ENCODE results near the gene PPP2R1B.
"Not testable (repeated sequence)": the region's sequence is repeated elsewhere in the genome, so short reads cannot be mapped to it uniquely, and the experiment has no call there.

PPP2R1B gene

GRCh38 chr11:111765984-111766833, at the start of gene PPP2R1B:
TSS of gene PPP2R1B (minus strand) at chr11:111766389. CDS start at chr11:111766361, 28 bp downstream.
- DNase-seq, result peak; percentile 60 to 72

DNA sequence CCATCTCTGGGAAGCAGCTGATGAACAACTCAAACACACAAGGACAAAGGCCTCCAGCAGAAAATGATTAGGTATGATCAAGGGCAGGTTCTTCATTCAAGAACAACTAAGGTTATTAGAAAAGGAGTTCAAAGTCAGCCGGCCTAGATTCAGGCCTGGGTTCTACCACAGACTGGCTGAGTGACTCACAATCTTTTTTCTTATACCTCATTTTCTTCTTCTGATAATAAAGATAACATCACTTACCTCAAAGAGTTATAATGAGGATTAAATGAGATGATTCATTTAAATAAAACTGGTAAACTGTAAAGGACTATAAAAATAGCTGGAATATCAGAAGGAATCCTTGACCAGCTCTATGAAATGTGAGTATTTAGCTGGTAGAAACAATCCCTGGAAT, 49.3 kb upstream of the PPP2R1B start:
- no peak for DNase-seq

DNA sequence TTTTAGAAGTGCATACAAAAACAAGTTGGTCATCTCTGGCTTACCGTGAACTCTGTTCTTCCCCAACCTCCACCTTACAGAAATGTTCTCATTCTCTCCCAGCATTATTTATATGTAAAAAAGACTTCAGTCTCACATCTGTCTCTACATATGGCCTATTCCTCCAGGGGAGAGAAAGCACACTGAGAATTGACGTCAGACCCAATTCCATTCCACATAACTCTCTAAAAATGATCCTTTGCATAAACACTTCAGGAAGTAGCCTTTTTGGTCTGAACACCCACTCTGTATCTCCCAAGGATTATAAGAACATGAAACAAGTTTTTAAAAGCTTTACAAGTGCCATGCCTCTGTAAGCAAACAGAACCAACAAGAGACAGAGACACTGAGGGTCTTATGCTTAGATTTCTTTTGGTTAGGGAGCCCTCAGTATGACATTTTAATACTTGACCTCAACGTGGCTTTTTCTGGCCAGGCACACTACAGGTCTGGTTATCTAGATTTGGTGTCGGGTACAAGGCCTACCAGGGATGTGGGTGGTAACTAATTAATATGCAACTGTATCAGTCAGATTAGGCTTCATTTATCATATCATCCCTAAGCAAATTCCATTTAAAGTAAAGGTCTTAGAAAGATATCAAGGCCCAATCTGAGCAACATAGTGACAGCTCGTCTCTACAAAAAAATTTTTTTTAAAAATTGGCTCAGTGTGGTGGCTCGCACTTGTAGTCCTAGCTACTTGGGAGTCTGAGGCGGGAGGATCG, 48.5 kb upstream of the PPP2R1B start:
- no peak for DNase-seq

- DNase-seq, result no peak
These were observed 47.9 kb upstream of the PPP2R1B start for GRCh38 chr11:111814106-111814505.

GRCh38 chr11:111812211-111812610, 46.0 kb upstream of the PPP2R1B start:
- no peak for DNase-seq

DNA sequence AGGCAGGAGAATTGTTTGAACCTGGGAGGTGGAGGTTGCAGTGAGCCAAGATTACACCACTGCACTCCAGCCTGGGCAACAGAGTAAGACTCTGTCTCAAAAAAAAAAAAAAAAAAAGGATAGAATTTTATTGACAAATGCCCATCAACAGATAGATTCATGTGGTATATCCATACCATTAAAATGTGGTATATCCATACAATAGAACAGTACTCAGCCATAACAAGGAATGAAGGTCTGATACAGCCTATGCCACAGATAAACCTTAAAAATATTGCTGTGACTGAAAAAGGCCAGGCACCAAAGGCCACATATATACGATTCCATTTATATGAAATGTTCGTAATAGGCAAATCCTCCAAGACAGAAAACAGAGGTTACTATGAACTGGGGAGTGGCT, 45.3 kb upstream of the PPP2R1B start:
- DNase-seq, result no peak

DNA sequence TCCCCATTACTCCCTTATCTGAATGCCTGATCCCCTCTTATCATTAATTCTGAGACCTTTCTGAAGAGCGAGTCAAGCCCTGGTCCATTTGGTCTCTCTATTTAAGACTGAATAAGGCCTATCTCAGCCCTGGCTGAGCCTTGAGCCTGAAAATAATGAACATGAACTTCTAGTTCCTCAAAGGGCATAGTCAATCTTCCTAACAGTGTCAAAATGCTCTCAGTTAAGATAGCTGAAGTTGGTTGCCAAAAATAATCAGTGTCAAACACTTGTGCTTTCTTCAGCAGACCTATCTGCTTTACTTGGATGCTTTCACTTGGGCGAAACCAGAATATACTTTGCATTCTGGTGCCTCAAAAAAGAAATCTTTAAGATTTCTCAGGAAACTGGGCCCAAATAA, 42.6 kb upstream of the PPP2R1B start:
- no peak for DNase-seq

- no peak for DNase-seq
These were observed 41.9 kb upstream of the PPP2R1B start for GRCh38 chr11:111808063-111808588.

DNA sequence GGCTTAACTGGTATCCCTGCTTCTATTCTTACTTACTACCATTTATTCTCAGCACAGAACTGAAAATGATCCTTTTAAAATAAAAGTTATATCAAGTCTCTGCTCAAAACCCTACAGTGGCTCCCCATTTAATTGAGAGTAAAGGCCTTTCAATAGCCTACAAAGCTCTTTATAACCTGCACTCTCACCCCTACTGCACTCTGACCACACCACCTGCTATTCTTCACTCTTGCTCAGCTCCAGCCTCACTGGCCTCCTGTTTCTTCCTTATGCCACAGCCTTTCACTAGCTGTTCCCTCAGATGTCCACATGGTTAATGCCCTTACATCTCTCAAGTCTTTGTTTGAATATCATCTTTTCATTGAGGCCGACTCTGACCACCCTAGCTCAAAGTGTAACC, 40.9 kb upstream of the PPP2R1B start:
- no peak for DNase-seq

DNA sequence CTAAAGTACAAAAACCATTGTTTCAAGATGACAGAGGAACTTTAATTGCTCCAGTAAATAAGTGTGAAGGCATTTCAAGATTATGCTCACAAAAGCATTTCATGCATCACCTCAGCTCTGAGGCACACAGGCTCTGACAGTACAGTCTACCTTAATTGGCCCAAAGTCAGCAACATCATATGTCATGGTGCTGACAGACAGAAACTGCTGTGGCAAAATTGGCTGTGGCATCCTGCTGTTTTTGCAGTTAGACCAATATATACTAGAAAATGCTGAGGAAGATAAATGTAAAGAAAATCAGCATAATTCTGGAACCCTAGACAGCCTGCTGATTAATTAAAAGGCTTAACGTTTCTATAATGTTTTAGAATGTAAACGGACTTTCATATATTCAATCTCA, 34.9 kb upstream of the PPP2R1B start:
- no peak for DNase-seq

GRCh38 chr11:111798279-111798678, 32.1 kb upstream of the PPP2R1B start:
- DNase-seq, result no peak

DNA sequence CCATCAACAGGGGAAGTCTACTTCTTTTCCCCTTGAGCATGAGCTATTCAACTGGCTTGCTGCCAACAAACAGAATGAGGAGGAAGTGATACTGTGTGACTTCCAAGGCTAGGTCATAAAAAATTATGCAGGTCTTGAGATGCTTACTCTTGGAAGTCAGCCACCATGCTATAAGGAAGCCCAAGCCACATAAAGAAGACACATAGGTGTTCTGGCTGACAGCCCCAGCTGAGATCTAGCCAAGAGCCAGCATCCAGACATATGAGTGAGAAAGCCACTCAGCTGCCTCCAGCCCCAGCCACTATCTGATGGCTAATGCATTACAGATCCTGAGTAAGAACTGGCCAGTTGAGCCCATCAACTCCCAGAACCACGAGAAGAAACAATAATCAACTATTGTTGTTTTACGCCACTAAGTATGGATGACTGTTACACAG, 31.0 kb upstream of the PPP2R1B start:
- no peak for DNase-seq

GRCh38 chr11:111796696-111797095, 30.5 kb upstream of the PPP2R1B start:
- DNase-seq, result no peak

DNA sequence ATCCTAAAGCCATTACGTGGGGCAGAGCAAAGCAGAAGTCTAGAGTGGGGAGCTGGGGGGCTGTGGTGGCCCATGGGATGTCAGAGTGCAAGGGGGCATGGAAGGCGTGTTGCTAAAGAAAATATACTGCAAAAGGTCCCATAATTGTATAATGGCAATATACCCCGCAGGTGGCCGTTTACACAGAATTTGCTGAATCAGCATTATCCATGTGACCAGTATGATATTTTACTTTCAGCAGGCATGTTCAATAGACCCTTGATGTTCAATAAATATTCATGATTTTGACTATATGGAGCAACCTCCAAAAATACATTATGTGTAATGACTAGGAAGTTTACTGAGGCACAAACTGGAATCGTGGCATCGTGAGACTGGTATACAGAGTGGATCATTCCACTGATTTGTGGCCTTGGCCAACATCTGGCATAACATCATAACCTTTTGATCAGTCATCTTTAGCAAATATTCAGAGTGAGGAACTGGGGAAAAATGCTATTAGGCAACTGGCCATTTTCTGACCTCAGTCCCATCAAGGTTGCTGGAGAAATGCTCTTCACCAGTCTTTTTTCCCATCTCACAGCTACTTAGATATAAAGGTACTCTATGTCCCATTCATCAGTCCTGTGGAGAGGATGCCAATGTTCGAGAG, 29.3 kb upstream of the PPP2R1B start:
- no peak for DNase-seq

- DNase-seq, result no peak
These were observed 27.7 kb upstream of the PPP2R1B start for GRCh38 chr11:111793863-111794262.

GRCh38 chr11:111792955-111793500, 26.8 kb upstream of the PPP2R1B start:
- DNase-seq, result no peak

- no peak for DNase-seq
These were observed 26.1 kb upstream of the PPP2R1B start for GRCh38 chr11:111792314-111792713.

- DNase-seq, result no peak
These were observed 22.3 kb upstream of the PPP2R1B start for GRCh38 chr11:111788464-111788863.

DNA sequence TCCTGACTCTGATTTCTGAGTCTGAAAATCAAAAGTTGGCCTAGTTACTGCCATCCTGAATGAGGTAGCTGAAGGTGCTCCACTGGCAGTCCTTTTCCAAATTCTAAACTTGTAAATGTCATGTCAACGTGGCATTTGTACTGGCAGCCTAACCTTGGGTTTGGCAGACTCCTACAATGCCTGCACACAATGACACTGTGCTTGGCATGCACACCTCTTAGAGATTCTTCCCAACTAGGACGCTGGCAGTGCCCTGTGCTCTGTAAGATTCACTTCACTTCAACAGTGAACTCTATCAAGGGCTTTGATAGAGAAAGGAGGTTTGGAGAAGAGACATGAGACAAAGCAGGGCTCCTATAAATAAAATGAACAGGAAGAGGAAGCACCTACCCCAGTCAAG, 21.9 kb upstream of the PPP2R1B start:
- no peak for DNase-seq

GRCh38 chr11:111785886-111786412, 19.8 kb upstream of the PPP2R1B start:
- no peak for DNase-seq

GRCh38 chr11:111785076-111785475, 18.9 kb upstream of the PPP2R1B start:
- DNase-seq, result no peak

GRCh38 chr11:111784311-111784710, 18.1 kb upstream of the PPP2R1B start:
- DNase-seq, result not testable (repeated sequence)

All from stimulated activated CD4-positive, alpha-beta T cell treated with anti-CD3 and anti-CD28 coated beads, Interleukin-2, amount 100 ng/mL, for 48 hours (primary cell).